HG02840 (cell line): ENCODE measurements around the gene C1QTNF9B.
"Not testable (repeated sequence)": the region's sequence is repeated elsewhere in the genome, so short reads cannot be mapped to it uniquely, and the experiment has no call there.

Source experiments
- ATAC-seq: cut with Tn5 transposase; IDR thresholded peaks from one replicate; pipeline ENCODE4 v1.9.1; 2021; ENCODE audit warnings: mild to moderate bottlenecking, moderate library complexity, moderate number of reproducible peaks; ENCODE audit not compliant: unreplicated experiment, low FRiP score

C1QTNF9B gene

GRCh38 chr13:23898101-23898500 is 799 bp upstream of the C1QTNF9B start:
- no peak for ATAC-seq

GRCh38 chr13:23894746-23895145 is 2.6 kb downstream of the C1QTNF9B start:
- not testable (repeated sequence) for ATAC-seq

GRCh38 chr13:23893791-23894190 is 3.5 kb downstream of the C1QTNF9B start:
- ATAC-seq: not testable (repeated sequence)

GRCh38 chr13:23889615-23890607 is 7.4 kb downstream of the C1QTNF9B start:
- ATAC-seq: peak; percentile 11

- ATAC-seq: peak; percentile 94
These were observed 8.4 kb downstream of the C1QTNF9B start, which contains the start of gene MIPEP for GRCh38 chr13:23888658-23889614. MIPEP (minus strand) TSS chr13:23889400; CDS start chr13:23889320, 80 bp downstream.

- not testable (repeated sequence) for ATAC-seq
These were observed 12.9 kb downstream of the C1QTNF9B start for GRCh38 chr13:23884361-23884760.

GRCh38 chr13:23883255-23883654 is 14.0 kb downstream of the C1QTNF9B start:
- no peak for ATAC-seq

- ATAC-seq: not testable (repeated sequence)
These were observed 15.9 kb downstream of the C1QTNF9B start for GRCh38 chr13:23881402-23881800.

GRCh38 chr13:23880493-23881401 is 16.6 kb downstream of the C1QTNF9B start:
- not testable (repeated sequence) for ATAC-seq

- no peak for ATAC-seq
These were observed 20.0 kb downstream of the C1QTNF9B start for GRCh38 chr13:23877286-23877685.

- ATAC-seq: no peak
These were observed 21.0 kb downstream of the C1QTNF9B start for GRCh38 chr13:23876265-23876664.

- ATAC-seq: no peak
These were observed 25.6 kb downstream of the C1QTNF9B start for GRCh38 chr13:23871616-23872220.

GRCh38 chr13:23870356-23871140 is 26.8 kb downstream of the C1QTNF9B start:
- no peak for ATAC-seq

GRCh38 chr13:23868521-23868920 is 28.8 kb downstream of the C1QTNF9B start:
- ATAC-seq: no peak

GRCh38 chr13:23867027-23867491 is 30.2 kb downstream of the C1QTNF9B start:
- ATAC-seq: no peak

- no peak for ATAC-seq
These were observed 30.8 kb downstream of the C1QTNF9B start for GRCh38 chr13:23866420-23867026.

- no peak for ATAC-seq
These were observed 31.4 kb downstream of the C1QTNF9B start for GRCh38 chr13:23865906-23866305.

GRCh38 chr13:23865026-23865425 is 32.3 kb downstream of the C1QTNF9B start:
- no peak for ATAC-seq
